ENCODE data around the gene SLC8A2.

Gene SLC8A2

DNA sequence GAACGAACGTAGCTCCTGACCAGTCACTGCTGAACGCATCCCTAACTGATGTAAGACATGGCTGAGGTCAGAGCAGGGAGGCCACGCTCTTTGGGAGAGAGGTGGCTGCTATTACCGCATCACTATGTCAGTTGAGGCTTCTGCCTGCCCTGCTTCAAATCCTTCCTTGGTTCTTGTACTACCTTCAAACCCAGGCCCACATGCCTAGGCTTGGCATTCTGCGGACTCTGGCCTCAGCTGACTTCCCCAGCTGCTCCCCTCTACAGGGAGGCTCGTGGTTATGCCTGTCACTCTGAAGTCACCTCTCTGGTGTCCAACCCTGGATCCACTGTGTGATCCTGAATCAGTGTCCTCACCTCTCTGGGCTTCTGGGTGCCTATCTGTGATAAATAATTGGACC, 37.6 kb downstream of the SLC8A2 start:
- peaks cover 66% of the 10 kb centered on the region for H3K27me3 ChIP-seq (replicated peaks; ENCODE audit: insufficient read depth, low read length)
- H3K4me2 ChIP-seq (ENCODE audit: low read depth, low read length): no peak overlapping the region
- H4K20me1 ChIP-seq (ENCODE audit: insufficient read depth, low read length): no peaks in the 10 kb centered on the region
- DNase-seq: no peak
- no peak overlapping the region for H3K27ac ChIP-seq (ENCODE audit: low read length)
- TF ChIP-seq, protein P1, sequence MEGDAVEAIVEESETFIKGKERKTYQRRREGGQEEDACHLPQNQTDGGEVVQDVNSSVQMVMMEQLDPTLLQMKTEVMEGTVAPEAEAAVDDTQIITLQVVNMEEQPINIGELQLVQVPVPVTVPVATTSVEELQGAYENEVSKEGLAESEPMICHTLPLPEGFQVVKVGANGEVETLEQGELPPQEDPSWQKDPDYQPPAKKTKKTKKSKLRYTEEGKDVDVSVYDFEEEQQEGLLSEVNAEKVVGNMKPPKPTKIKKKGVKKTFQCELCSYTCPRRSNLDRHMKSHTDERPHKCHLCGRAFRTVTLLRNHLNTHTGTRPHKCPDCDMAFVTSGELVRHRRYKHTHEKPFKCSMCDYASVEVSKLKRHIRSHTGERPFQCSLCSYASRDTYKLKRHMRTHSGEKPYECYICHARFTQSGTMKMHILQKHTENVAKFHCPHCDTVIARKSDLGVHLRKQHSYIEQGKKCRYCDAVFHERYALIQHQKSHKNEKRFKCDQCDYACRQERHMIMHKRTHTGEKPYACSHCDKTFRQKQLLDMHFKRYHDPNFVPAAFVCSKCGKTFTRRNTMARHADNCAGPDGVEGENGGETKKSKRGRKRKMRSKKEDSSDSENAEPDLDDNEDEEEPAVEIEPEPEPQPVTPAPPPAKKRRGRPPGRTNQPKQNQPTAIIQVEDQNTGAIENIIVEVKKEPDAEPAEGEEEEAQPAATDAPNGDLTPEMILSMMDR (IDR thresholded peaks at IDR 0.05; ENCODE audit: low read length): no peak
- no peak for TF ChIP-seq EZH2 (optimal IDR thresholded peaks at IDR 0.05; ENCODE audit: low read depth, low read length)
- TF ChIP-seq EZH2phosphoT487 (IDR thresholded peaks at IDR 0.05; ENCODE audit: low read length): no peak
- H3K9me2 ChIP-seq (replicated peaks; ENCODE audit: insufficient read depth, low read length): no peaks in the 10 kb centered on the region
- no peak overlapping the region for H3K9ac ChIP-seq (ENCODE audit: low read length)
- no peaks in the 10 kb centered on the region for H3K9me3 ChIP-seq (replicated peaks; ENCODE audit: insufficient read depth, low read length)
- H3K36me3 ChIP-seq (replicated peaks; ENCODE audit: insufficient read depth, low read length): no peaks in the 10 kb centered on the region
- H3F3A ChIP-seq (ENCODE audit: insufficient read depth, low read length): peaks cover 12% of the 10 kb centered on the region
- no peak overlapping the region for H2AFZ ChIP-seq (ENCODE audit: low read length)
- H3K4me1 ChIP-seq (ENCODE audit: low read length): peaks cover 15% of the 10 kb centered on the region
- no peaks in the 10 kb centered on the region for H3K79me2 ChIP-seq (ENCODE audit: low read length)
- H3K4me3 ChIP-seq (ENCODE audit: low read length): no peak overlapping the region

DNA sequence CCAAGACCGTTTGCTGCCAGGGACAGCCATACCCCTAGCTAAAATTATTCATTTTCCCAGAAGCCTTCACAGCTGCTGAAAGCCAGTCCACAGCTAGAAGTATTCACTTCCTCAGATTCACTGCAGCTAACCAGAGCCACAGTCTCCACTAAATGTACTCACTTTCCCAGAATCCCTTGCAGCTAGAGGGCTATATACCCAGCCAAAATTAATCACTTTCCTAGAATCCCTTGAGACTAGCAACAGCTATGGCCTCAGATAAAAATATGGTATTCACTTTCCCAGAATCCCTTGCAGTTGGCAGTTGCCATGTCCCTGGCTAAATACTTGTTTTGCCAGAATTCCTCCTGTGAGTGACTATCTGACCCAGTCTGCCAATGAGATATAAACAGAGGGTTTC, 38.6 kb downstream of the SLC8A2 start:
- Histone ChIP-seq H2AFZ (ENCODE audit: low read length) (no peak overlapping the region), H3K4me3 (ENCODE audit: low read length) (no peak overlapping the region), H3K9me3 (replicated peaks; ENCODE audit: insufficient read depth, low read length) (no peaks in the 10 kb centered on the region), H3K4me1 (ENCODE audit: low read length) (peaks cover 19% of the 10 kb centered on the region), H3K36me3 (replicated peaks; ENCODE audit: insufficient read depth, low read length) (no peaks in the 10 kb centered on the region), H3K9me2 (replicated peaks; ENCODE audit: insufficient read depth, low read length) (no peaks in the 10 kb centered on the region), H3K9ac (ENCODE audit: low read length) (no peak overlapping the region), H3K79me2 (ENCODE audit: low read length) (no peaks in the 10 kb centered on the region), H3K27me3 (replicated peaks; ENCODE audit: insufficient read depth, low read length) (peaks cover 59% of the 10 kb centered on the region), H4K20me1 (ENCODE audit: insufficient read depth, low read length) (no peaks in the 10 kb centered on the region), H3K4me2 (ENCODE audit: low read depth, low read length) (no peak overlapping the region), H3F3A (ENCODE audit: insufficient read depth, low read length) (peaks cover 15% of the 10 kb centered on the region), H3K27ac (ENCODE audit: low read length) (no peak overlapping the region)
- no peak for TF ChIP-seq EZH2phosphoT487 (IDR thresholded peaks at IDR 0.05; ENCODE audit: low read length)
- TF ChIP-seq, protein P1 (IDR thresholded peaks at IDR 0.05; ENCODE audit: low read length): no peak
- no peak for TF ChIP-seq EZH2 (optimal IDR thresholded peaks at IDR 0.05; ENCODE audit: low read depth, low read length)
- DNase-seq: no peak

DNA sequence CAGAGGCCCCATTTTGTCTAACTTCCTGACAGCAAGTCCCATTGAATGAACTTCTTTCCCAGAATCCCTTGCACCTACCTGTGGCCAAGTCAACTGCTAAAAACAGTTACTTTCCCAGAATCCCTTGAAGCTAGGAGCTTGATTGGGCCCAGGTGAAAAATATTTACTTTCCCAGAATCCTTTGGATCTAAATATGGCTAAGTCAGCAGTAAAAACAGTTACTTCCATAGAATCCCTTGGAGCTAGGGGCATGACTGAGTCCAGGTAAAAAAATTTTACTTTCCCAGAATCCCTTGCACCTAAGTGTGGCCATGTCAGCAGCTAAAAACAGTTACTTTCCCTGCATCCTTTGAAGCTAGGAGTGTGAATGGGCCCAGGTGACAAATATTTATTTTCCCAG, 39.2 kb downstream of the SLC8A2 start:
- no peak for TF ChIP-seq EZH2 (optimal IDR thresholded peaks at IDR 0.05; ENCODE audit: low read depth, low read length)
- TF ChIP-seq, protein P1 (IDR thresholded peaks at IDR 0.05; ENCODE audit: low read length): no peak
- no peak for TF ChIP-seq EZH2phosphoT487 (IDR thresholded peaks at IDR 0.05; ENCODE audit: low read length)
- peaks cover 53% of the 10 kb centered on the region for H3K27me3 ChIP-seq (replicated peaks; ENCODE audit: insufficient read depth, low read length)
- H3K79me2 ChIP-seq (ENCODE audit: low read length): no peaks in the 10 kb centered on the region
- H3K9me2 ChIP-seq (replicated peaks; ENCODE audit: insufficient read depth, low read length): no peaks in the 10 kb centered on the region
- no peak for DNase-seq
- H3K9ac ChIP-seq (ENCODE audit: low read length): no peak overlapping the region
- H3K4me3 ChIP-seq (ENCODE audit: low read length): no peak overlapping the region
- no peaks in the 10 kb centered on the region for H3K9me3 ChIP-seq (replicated peaks; ENCODE audit: insufficient read depth, low read length)
- no peaks in the 10 kb centered on the region for H3K36me3 ChIP-seq (replicated peaks; ENCODE audit: insufficient read depth, low read length)
- H3K27ac ChIP-seq (ENCODE audit: low read length): no peak overlapping the region
- no peaks in the 10 kb centered on the region for H4K20me1 ChIP-seq (ENCODE audit: insufficient read depth, low read length)
- H3F3A ChIP-seq (ENCODE audit: insufficient read depth, low read length): peaks cover 20% of the 10 kb centered on the region
- H3K4me1 ChIP-seq (ENCODE audit: low read length): peaks cover 19% of the 10 kb centered on the region
- no peak overlapping the region for H2AFZ ChIP-seq (ENCODE audit: low read length)
- no peak overlapping the region for H3K4me2 ChIP-seq (ENCODE audit: low read depth, low read length)
